ENCODE data around the gene VILL. TPM values are rescaled to one million over a fixed set of nuclear protein-coding genes. Genes with fewer than 3 reads are reported as not detected.

VILL gene
- total RNA-seq, 2 donors from 2014 or later = 11.5 to 13.7 TPM

DNA sequence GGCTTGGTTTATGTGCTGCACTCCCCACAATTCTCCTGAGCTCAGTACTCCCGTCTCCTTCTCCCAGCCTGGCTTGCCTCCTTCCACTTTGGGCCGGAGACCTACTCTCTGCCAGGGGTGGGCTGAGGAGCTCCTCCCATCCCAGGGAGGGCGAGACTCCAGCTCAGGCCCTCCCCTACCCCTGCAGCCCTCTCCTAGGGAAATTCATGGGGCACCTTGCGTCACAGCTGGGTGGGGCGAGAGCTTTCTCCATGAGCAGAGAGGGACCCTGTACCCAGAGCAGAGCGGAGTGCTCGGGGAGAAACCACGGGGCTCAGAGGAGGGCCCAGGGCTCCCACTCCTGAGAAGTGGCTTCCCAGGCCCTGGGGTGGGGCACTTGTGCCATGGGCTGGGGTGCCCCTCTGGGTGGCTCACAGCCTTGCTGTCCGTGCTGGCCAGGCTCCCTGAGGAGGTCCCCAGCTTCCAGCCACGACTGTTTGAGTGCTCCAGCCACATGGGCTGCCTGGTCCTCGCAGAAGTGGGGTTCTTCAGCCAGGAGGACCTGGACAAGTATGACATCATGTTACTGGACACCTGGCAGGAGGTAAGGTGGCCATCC, 13.3 kb downstream of the VILL start:
- TF ChIP-seq, protein P1, sequence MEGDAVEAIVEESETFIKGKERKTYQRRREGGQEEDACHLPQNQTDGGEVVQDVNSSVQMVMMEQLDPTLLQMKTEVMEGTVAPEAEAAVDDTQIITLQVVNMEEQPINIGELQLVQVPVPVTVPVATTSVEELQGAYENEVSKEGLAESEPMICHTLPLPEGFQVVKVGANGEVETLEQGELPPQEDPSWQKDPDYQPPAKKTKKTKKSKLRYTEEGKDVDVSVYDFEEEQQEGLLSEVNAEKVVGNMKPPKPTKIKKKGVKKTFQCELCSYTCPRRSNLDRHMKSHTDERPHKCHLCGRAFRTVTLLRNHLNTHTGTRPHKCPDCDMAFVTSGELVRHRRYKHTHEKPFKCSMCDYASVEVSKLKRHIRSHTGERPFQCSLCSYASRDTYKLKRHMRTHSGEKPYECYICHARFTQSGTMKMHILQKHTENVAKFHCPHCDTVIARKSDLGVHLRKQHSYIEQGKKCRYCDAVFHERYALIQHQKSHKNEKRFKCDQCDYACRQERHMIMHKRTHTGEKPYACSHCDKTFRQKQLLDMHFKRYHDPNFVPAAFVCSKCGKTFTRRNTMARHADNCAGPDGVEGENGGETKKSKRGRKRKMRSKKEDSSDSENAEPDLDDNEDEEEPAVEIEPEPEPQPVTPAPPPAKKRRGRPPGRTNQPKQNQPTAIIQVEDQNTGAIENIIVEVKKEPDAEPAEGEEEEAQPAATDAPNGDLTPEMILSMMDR (IDR thresholded peaks at IDR 0.05) = no peak
- peaks cover 26% of the 10 kb centered on the region for H3K36me3 ChIP-seq
- H3K27me3 ChIP-seq (replicated peaks; ENCODE audit: insufficient read depth) = no peaks in the 10 kb centered on the region
- H3K4me3 ChIP-seq = no peak overlapping the region
- ATAC-seq (ENCODE audit: insufficient number of reproducible peaks, low FRiP score, low read depth) (no peak), DNase-seq (ENCODE audit: low spot score) (no peak)
- H3K4me1 ChIP-seq (ENCODE audit: control insufficient read depth in 1 of 2, low read depth in 2 of 2) = peaks cover 0 to 28% of the 10 kb centered on the region in 2 donors
- no peak overlapping the region for H3K27ac ChIP-seq
- H3K9me3 ChIP-seq = no peaks in the 10 kb centered on the region

DNA sequence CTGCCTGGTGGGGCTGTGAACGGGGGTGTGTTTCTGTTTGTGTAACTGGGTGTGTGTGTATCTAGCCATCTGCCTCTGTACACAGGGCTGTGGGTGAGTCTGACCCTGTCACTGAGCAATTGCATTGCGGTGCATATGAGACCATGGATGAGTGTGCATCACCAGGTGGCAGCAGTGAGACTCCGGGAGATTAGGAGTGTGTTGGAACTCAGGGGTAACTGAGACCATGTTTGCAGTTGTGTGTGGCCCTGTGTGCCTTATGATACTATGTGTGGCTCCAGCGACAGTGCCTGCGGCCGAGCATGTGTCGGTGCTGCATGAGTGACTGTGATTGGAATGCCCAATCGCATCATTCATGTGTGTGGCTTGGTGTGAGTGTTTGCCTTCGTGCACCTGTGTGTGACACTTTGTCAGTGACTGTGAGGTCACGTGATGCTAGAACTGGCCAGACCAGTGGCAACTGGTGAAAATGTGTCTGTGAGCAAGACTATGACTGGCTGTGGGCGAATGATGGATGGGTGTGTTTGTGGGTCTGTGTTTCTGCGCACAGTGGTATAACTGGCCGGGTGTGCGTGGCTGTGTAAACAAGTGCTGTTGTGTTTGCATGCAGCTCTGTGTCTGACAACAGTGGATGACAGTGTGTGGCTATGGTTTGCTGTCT, 14.0 kb downstream of the VILL start:
- ATAC-seq (ENCODE audit: insufficient number of reproducible peaks, low FRiP score, low read depth) (no peak), DNase-seq (ENCODE audit: low spot score) (no peak)
- Histone ChIP-seq H3K36me3 (peaks cover 31% of the 10 kb centered on the region), H3K4me3 (no peak overlapping the region), H3K27ac (no peak overlapping the region), H3K4me1 (ENCODE audit: control insufficient read depth in 1 of 2, low read depth in 2 of 2) (peaks cover 0 to 28% of the 10 kb centered on the region in 2 donors), H3K27me3 (replicated peaks; ENCODE audit: insufficient read depth) (no peaks in the 10 kb centered on the region), H3K9me3 (no peaks in the 10 kb centered on the region)
- TF ChIP-seq, protein P1 (IDR thresholded peaks at IDR 0.05) = peak; percentile 56

GRCh38 chr3:38005076-38006020, 14.8 kb downstream of the VILL start:
- TF ChIP-seq, protein P1 (IDR thresholded peaks at IDR 0.05) = no peak
- no peak for ATAC-seq (ENCODE audit: insufficient number of reproducible peaks, low FRiP score, low read depth)
- Histone ChIP-seq H3K4me3 (no peak overlapping the region), H3K27ac (no peak overlapping the region), H3K27me3 (replicated peaks; ENCODE audit: insufficient read depth) (no peaks in the 10 kb centered on the region), H3K36me3 (peaks cover 39% of the 10 kb centered on the region), H3K9me3 (no peaks in the 10 kb centered on the region), H3K4me1 (ENCODE audit: control insufficient read depth in 1 of 2, low read depth in 2 of 2) (peaks cover 0 to 28% of the 10 kb centered on the region in 2 donors)
- no peak for DNase-seq (ENCODE audit: low spot score)

DNA sequence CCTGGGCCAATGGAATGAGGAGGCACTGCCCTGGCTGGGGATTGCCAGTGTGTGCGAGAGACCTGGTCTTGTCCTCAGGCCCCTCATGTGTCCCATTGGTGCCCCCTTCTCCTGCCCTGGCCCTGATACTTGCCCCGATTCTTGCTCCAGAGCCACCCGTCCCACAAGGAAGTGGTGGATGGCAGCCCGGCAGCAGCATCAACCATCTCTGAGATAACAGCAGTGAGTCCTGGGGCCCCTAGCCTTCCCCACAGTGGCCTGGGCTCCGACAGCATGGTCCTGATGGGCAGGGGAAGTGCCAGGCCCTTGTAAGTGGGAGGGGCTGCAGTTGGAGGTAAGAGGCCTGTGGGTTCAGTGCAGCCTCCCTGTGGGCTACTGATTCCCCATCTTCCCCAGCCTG, 15.4 kb downstream of the VILL start:
- H3K4me3 ChIP-seq = no peak overlapping the region
- ATAC-seq (ENCODE audit: insufficient number of reproducible peaks, low FRiP score, low read depth) (no peak), DNase-seq (ENCODE audit: low spot score) (no peak)
- H3K4me1 ChIP-seq (ENCODE audit: control insufficient read depth in 1 of 2, low read depth in 2 of 2) = peaks cover 0 to 28% of the 10 kb centered on the region in 2 donors
- H3K27ac ChIP-seq = no peak overlapping the region
- TF ChIP-seq, protein P1 (IDR thresholded peaks at IDR 0.05) = no peak
- H3K27me3 ChIP-seq (replicated peaks; ENCODE audit: insufficient read depth) = no peaks in the 10 kb centered on the region
- H3K36me3 ChIP-seq = peaks cover 46% of the 10 kb centered on the region
- no peaks in the 10 kb centered on the region for H3K9me3 ChIP-seq
